ENCODE measurements around the gene ABCG5.

- TF ChIP-seq CTCF (conservative IDR thresholded peaks at IDR 0.05; ENCODE audit: low read depth in 2 of 2), result no peak
- no peak for TF ChIP-seq EZH2 (IDR thresholded peaks at IDR 0.05; ENCODE audit: low read depth, unreplicated experiment)
- no peak for TF ChIP-seq EZH2phosphoT487 (IDR thresholded peaks at IDR 0.05; ENCODE audit: unreplicated experiment)
- no peak for TF ChIP-seq CREB1 (CRISPR knock-in tag; IDR thresholded peaks at IDR 0.05; ENCODE audit: low read depth)
- TF ChIP-seq, protein P1, sequence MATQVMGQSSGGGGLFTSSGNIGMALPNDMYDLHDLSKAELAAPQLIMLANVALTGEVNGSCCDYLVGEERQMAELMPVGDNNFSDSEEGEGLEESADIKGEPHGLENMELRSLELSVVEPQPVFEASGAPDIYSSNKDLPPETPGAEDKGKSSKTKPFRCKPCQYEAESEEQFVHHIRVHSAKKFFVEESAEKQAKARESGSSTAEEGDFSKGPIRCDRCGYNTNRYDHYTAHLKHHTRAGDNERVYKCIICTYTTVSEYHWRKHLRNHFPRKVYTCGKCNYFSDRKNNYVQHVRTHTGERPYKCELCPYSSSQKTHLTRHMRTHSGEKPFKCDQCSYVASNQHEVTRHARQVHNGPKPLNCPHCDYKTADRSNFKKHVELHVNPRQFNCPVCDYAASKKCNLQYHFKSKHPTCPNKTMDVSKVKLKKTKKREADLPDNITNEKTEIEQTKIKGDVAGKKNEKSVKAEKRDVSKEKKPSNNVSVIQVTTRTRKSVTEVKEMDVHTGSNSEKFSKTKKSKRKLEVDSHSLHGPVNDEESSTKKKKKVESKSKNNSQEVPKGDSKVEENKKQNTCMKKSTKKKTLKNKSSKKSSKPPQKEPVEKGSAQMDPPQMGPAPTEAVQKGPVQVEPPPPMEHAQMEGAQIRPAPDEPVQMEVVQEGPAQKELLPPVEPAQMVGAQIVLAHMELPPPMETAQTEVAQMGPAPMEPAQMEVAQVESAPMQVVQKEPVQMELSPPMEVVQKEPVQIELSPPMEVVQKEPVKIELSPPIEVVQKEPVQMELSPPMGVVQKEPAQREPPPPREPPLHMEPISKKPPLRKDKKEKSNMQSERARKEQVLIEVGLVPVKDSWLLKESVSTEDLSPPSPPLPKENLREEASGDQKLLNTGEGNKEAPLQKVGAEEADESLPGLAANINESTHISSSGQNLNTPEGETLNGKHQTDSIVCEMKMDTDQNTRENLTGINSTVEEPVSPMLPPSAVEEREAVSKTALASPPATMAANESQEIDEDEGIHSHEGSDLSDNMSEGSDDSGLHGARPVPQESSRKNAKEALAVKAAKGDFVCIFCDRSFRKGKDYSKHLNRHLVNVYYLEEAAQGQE (IDR thresholded peaks at IDR 0.05; ENCODE audit: unreplicated experiment), result no peak
- no peak for TF ChIP-seq POLR2AphosphoS5 (IDR thresholded peaks at IDR 0.05; ENCODE audit: low read depth)
- no peak for TF ChIP-seq NANOG (IDR thresholded peaks at IDR 0.05; ENCODE audit: borderline replicate concordance)
- no peak for TF ChIP-seq ETS1 (IDR thresholded peaks at IDR 0.05)
- TF ChIP-seq JUNB (IDR thresholded peaks at IDR 0.05; ENCODE audit: unreplicated experiment), result no peak
- TF ChIP-seq STAT1 (IDR thresholded peaks at IDR 0.05; ENCODE audit: unreplicated experiment), result no peak
- no peak for TF ChIP-seq ZNF331 (CRISPR knock-in tag; IDR thresholded peaks at IDR 0.05; ENCODE audit: low read depth)
- TF ChIP-seq ZNF114 (CRISPR knock-in tag; IDR thresholded peaks at IDR 0.05), result no peak
- TF ChIP-seq, protein P2, sequence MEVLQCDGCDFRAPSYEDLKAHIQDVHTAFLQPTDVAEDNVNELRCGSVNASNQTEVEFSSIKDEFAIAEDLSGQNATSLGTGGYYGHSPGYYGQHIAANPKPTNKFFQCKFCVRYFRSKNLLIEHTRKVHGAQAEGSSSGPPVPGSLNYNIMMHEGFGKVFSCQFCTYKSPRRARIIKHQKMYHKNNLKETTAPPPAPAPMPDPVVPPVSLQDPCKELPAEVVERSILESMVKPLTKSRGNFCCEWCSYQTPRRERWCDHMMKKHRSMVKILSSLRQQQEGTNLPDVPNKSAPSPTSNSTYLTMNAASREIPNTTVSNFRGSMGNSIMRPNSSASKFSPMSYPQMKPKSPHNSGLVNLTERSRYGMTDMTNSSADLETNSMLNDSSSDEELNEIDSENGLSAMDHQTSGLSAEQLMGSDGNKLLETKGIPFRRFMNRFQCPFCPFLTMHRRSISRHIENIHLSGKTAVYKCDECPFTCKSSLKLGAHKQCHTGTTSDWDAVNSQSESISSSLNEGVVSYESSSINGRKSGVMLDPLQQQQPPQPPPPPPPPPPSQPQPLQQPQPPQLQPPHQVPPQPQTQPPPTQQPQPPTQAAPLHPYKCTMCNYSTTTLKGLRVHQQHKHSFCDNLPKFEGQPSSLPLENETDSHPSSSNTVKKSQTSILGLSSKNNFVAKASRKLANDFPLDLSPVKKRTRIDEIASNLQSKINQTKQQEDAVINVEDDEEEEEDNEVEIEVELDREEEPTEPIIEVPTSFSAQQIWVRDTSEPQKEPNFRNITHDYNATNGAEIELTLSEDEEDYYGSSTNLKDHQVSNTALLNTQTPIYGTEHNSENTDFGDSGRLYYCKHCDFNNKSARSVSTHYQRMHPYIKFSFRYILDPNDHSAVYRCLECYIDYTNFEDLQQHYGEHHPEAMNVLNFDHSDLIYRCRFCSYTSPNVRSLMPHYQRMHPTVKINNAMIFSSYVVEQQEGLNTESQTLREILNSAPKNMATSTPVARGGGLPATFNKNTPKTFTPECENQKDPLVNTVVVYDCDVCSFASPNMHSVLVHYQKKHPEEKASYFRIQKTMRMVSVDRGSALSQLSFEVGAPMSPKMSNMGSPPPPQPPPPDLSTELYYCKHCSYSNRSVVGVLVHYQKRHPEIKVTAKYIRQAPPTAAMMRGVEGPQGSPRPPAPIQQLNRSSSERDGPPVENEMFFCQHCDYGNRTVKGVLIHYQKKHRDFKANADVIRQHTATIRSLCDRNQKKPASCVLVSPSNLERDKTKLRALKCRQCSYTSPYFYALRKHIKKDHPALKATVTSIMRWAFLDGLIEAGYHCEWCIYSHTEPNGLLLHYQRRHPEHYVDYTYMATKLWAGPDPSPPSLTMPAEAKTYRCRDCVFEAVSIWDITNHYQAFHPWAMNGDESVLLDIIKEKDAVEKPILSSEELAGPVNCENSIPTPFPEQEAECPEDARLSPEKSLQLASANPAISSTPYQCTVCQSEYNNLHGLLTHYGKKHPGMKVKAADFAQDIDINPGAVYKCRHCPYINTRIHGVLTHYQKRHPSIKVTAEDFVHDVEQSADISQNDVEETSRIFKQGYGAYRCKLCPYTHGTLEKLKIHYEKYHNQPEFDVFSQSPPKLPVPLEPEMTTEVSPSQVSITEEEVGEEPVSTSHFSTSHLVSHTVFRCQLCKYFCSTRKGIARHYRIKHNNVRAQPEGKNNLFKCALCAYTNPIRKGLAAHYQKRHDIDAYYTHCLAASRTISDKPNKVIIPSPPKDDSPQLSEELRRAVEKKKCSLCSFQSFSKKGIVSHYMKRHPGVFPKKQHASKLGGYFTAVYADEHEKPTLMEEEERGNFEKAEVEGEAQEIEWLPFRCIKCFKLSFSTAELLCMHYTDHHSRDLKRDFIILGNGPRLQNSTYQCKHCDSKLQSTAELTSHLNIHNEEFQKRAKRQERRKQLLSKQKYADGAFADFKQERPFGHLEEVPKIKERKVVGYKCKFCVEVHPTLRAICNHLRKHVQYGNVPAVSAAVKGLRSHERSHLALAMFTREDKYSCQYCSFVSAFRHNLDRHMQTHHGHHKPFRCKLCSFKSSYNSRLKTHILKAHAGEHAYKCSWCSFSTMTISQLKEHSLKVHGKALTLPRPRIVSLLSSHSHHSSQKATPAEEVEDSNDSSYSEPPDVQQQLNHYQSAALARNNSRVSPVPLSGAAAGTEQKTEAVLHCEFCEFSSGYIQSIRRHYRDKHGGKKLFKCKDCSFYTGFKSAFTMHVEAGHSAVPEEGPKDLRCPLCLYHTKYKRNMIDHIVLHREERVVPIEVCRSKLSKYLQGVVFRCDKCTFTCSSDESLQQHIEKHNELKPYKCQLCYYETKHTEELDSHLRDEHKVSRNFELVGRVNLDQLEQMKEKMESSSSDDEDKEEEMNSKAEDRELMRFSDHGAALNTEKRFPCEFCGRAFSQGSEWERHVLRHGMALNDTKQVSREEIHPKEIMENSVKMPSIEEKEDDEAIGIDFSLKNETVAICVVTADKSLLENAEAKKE (CRISPR knock-in tag; IDR thresholded peaks at IDR 0.05), result no peak
These were observed 644 bp downstream of the ABCG5 start for GRCh38 chr2:43837831-43838559.
